Measurements from ENCODE around the gene FAM43B.

Gene FAM43B

GRCh38 chr1:20534659-20535417 lies 17.5 kb upstream of the FAM43B start:
- Mint-ChIP-seq H3K27me3 (ENCODE audit: low read depth) (peaks cover 38% of the 10 kb centered on the region), H3K9me3 (no peaks in the 10 kb centered on the region), H3K36me3 (ENCODE audit: low read depth) (no peaks in the 10 kb centered on the region), H3K4me3 (no peak overlapping the region), H3K27ac (no peak overlapping the region), H3K4me1 (ENCODE audit: low read depth) (no peaks in the 10 kb centered on the region)

GRCh38 chr1:20538227-20538626 lies 14.1 kb upstream of the FAM43B start:
- no peaks in the 10 kb centered on the region for H3K36me3 Mint-ChIP-seq (ENCODE audit: low read depth)
- H3K4me1 Mint-ChIP-seq (ENCODE audit: low read depth) = no peaks in the 10 kb centered on the region
- H3K9me3 Mint-ChIP-seq = no peaks in the 10 kb centered on the region
- H3K4me3 Mint-ChIP-seq = no peak overlapping the region
- peaks cover 44% of the 10 kb centered on the region for H3K27me3 Mint-ChIP-seq (ENCODE audit: low read depth)
- no peak overlapping the region for H3K27ac Mint-ChIP-seq

- no peaks in the 10 kb centered on the region for H3K4me1 Mint-ChIP-seq (ENCODE audit: low read depth)
- no peak overlapping the region for H3K4me3 Mint-ChIP-seq
- no peaks in the 10 kb centered on the region for H3K9me3 Mint-ChIP-seq
- no peak overlapping the region for H3K27ac Mint-ChIP-seq
- H3K36me3 Mint-ChIP-seq (ENCODE audit: low read depth) = no peaks in the 10 kb centered on the region
- peaks cover 37% of the 10 kb centered on the region for H3K27me3 Mint-ChIP-seq (ENCODE audit: low read depth)
Observed at GRCh38 chr1:20538760-20539551, 13.4 kb upstream of the FAM43B start.

- Mint-ChIP-seq H3K36me3 (ENCODE audit: low read depth) (no peaks in the 10 kb centered on the region), H3K4me1 (ENCODE audit: low read depth) (no peaks in the 10 kb centered on the region), H3K27me3 (ENCODE audit: low read depth) (peaks cover 31% of the 10 kb centered on the region), H3K9me3 (no peaks in the 10 kb centered on the region), H3K27ac (no peak overlapping the region), H3K4me3 (no peak overlapping the region)
Observed at GRCh38 chr1:20540281-20540680, 12.1 kb upstream of the FAM43B start.

- no peak overlapping the region for H3K4me3 Mint-ChIP-seq
- H3K4me1 Mint-ChIP-seq (ENCODE audit: low read depth) = no peaks in the 10 kb centered on the region
- H3K36me3 Mint-ChIP-seq (ENCODE audit: low read depth) = no peaks in the 10 kb centered on the region
- H3K27me3 Mint-ChIP-seq (ENCODE audit: low read depth) = peaks cover 31% of the 10 kb centered on the region
- H3K9me3 Mint-ChIP-seq = no peaks in the 10 kb centered on the region
- H3K27ac Mint-ChIP-seq = no peak overlapping the region
Observed at GRCh38 chr1:20546637-20547036, 5.7 kb upstream of the FAM43B start.

GRCh38 chr1:20551161-20551560 lies 1.2 kb upstream of the FAM43B start:
- peaks cover 37% of the 10 kb centered on the region for H3K27me3 Mint-ChIP-seq (ENCODE audit: low read depth)
- no peaks in the 10 kb centered on the region for H3K36me3 Mint-ChIP-seq (ENCODE audit: low read depth)
- H3K4me3 Mint-ChIP-seq = no peak overlapping the region
- no peaks in the 10 kb centered on the region for H3K4me1 Mint-ChIP-seq (ENCODE audit: low read depth)
- no peak overlapping the region for H3K27ac Mint-ChIP-seq
- no peaks in the 10 kb centered on the region for H3K9me3 Mint-ChIP-seq

- H3K9me3 Mint-ChIP-seq = no peaks in the 10 kb centered on the region
- no peak overlapping the region for H3K27ac Mint-ChIP-seq
- no peaks in the 10 kb centered on the region for H3K4me1 Mint-ChIP-seq (ENCODE audit: low read depth)
- peaks cover 33% of the 10 kb centered on the region for H3K27me3 Mint-ChIP-seq (ENCODE audit: low read depth)
- H3K36me3 Mint-ChIP-seq (ENCODE audit: low read depth) = no peaks in the 10 kb centered on the region
- no peak overlapping the region for H3K4me3 Mint-ChIP-seq
Observed at GRCh38 chr1:20552728-20553445, 514 bp downstream of the FAM43B start.

- H3K27ac Mint-ChIP-seq = no peak overlapping the region
Observed at GRCh38 chr1:20555025-20555757, 2.8 kb downstream of the FAM43B start.

GRCh38 chr1:20555758-20556120 lies 3.4 kb downstream of the FAM43B start:
- no peaks in the 10 kb centered on the region for H3K36me3 Mint-ChIP-seq (ENCODE audit: low read depth)
- no peaks in the 10 kb centered on the region for H3K4me1 Mint-ChIP-seq (ENCODE audit: low read depth)

More at GRCh38 chr1:20555025-20555757, 2.8 kb downstream of the FAM43B start:
- Mint-ChIP-seq H3K27me3 (ENCODE audit: low read depth) (peaks cover 33% of the 10 kb centered on the region), H3K4me3 (no peak overlapping the region), H3K36me3 (ENCODE audit: low read depth) (no peaks in the 10 kb centered on the region), H3K4me1 (ENCODE audit: low read depth) (no peaks in the 10 kb centered on the region), H3K9me3 (no peaks in the 10 kb centered on the region)

GRCh38 chr1:20558191-20558590 lies 5.8 kb downstream of the FAM43B start:
- H3K27ac Mint-ChIP-seq = no peak overlapping the region
- H3K36me3 Mint-ChIP-seq (ENCODE audit: low read depth) = no peaks in the 10 kb centered on the region
- no peak overlapping the region for H3K4me3 Mint-ChIP-seq
- H3K9me3 Mint-ChIP-seq = no peaks in the 10 kb centered on the region
- H3K27me3 Mint-ChIP-seq (ENCODE audit: low read depth) = peaks cover 19% of the 10 kb centered on the region
- H3K4me1 Mint-ChIP-seq (ENCODE audit: low read depth) = no peaks in the 10 kb centered on the region

More at GRCh38 chr1:20555758-20556120, 3.4 kb downstream of the FAM43B start:
- Mint-ChIP-seq H3K9me3 (no peaks in the 10 kb centered on the region), H3K4me3 (no peak overlapping the region), H3K27ac (no peak overlapping the region), H3K27me3 (ENCODE audit: low read depth) (peaks cover 33% of the 10 kb centered on the region)

GRCh38 chr1:20560966-20561365 lies 8.6 kb downstream of the FAM43B start:
- no peak overlapping the region for H3K27ac Mint-ChIP-seq
- H3K9me3 Mint-ChIP-seq = no peaks in the 10 kb centered on the region
- peaks cover 12% of the 10 kb centered on the region for H3K27me3 Mint-ChIP-seq (ENCODE audit: low read depth)

GRCh38 chr1:20565234-20565633 lies 12.9 kb downstream of the FAM43B start:
- Mint-ChIP-seq H3K27ac (no peak overlapping the region), H3K4me3 (no peak overlapping the region), H3K27me3 (ENCODE audit: low read depth) (peaks cover 12% of the 10 kb centered on the region), H3K9me3 (no peaks in the 10 kb centered on the region), H3K36me3 (ENCODE audit: low read depth) (no peaks in the 10 kb centered on the region), H3K4me1 (ENCODE audit: low read depth) (no peaks in the 10 kb centered on the region)

More at GRCh38 chr1:20560966-20561365, 8.6 kb downstream of the FAM43B start:
- no peak overlapping the region for H3K4me3 Mint-ChIP-seq
- H3K4me1 Mint-ChIP-seq (ENCODE audit: low read depth) = no peaks in the 10 kb centered on the region
- no peaks in the 10 kb centered on the region for H3K36me3 Mint-ChIP-seq (ENCODE audit: low read depth)

- H3K4me1 Mint-ChIP-seq (ENCODE audit: low read depth) = peaks cover 5% of the 10 kb centered on the region
- no peak overlapping the region for H3K4me3 Mint-ChIP-seq
- H3K9me3 Mint-ChIP-seq = no peaks in the 10 kb centered on the region
- peaks cover 25% of the 10 kb centered on the region for H3K27me3 Mint-ChIP-seq (ENCODE audit: low read depth)
- H3K36me3 Mint-ChIP-seq (ENCODE audit: low read depth) = no peaks in the 10 kb centered on the region
- H3K27ac Mint-ChIP-seq = no peak overlapping the region
Observed at GRCh38 chr1:20569523-20570098, 17.2 kb downstream of the FAM43B start.

GRCh38 chr1:20571427-20571826 lies 19.1 kb downstream of the FAM43B start:
- no peaks in the 10 kb centered on the region for H3K9me3 Mint-ChIP-seq
- no peak overlapping the region for H3K4me3 Mint-ChIP-seq
- no peaks in the 10 kb centered on the region for H3K36me3 Mint-ChIP-seq (ENCODE audit: low read depth)
- H3K4me1 Mint-ChIP-seq (ENCODE audit: low read depth) = peaks cover 10% of the 10 kb centered on the region
- peaks cover 14% of the 10 kb centered on the region for H3K27me3 Mint-ChIP-seq (ENCODE audit: low read depth)
- no peak overlapping the region for H3K27ac Mint-ChIP-seq

Measured in T-helper 1 cell treated with Interleukin-12 subunit alpha and Interleukin-12 subunit beta and Interleukin-4 antibody, amounts not matched to agents 30 μg/mL and 1 μg/mL, for 36 hours (primary cell).